GM12864 (cell line): ENCODE data around the gene FOS.
A peak's percentile ranks its signal among the peaks of the same experiment; 100 is the strongest.
"Not testable (repeated sequence)": the region's sequence is repeated elsewhere in the genome, so short reads cannot be mapped to it uniquely, and the experiment has no call there.

Source experiments
- DNase-seq: peaks from one replicate; pipeline ENCODE4 v3.0.0-alpha.2; 2011; ENCODE audit warnings: low read depth
- H3K4me3 ChIP-seq: 2 replicates; pipeline ENCODE4 v1.5.1; 2011; ENCODE audit warnings: mild to moderate bottlenecking, low read depth, low read length, control low read depth
- TF ChIP-seq, protein P1 (sequence below): IDR thresholded peaks from 2 replicates; pipeline ENCODE4 v1.5.1; 2011; ENCODE audit warnings: low read depth, mild to moderate bottlenecking, moderate library complexity, low read length, control low read depth, inconsistent platforms; ENCODE audit errors: missing control alignments

FOS gene

GRCh38 chr14:75281654-75282019, 3.0 kb downstream of the FOS start:
- TF ChIP-seq, protein P1, sequence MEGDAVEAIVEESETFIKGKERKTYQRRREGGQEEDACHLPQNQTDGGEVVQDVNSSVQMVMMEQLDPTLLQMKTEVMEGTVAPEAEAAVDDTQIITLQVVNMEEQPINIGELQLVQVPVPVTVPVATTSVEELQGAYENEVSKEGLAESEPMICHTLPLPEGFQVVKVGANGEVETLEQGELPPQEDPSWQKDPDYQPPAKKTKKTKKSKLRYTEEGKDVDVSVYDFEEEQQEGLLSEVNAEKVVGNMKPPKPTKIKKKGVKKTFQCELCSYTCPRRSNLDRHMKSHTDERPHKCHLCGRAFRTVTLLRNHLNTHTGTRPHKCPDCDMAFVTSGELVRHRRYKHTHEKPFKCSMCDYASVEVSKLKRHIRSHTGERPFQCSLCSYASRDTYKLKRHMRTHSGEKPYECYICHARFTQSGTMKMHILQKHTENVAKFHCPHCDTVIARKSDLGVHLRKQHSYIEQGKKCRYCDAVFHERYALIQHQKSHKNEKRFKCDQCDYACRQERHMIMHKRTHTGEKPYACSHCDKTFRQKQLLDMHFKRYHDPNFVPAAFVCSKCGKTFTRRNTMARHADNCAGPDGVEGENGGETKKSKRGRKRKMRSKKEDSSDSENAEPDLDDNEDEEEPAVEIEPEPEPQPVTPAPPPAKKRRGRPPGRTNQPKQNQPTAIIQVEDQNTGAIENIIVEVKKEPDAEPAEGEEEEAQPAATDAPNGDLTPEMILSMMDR, result no peak
- no peak overlapping the region for H3K4me3 ChIP-seq
- no peak for DNase-seq

DNA sequence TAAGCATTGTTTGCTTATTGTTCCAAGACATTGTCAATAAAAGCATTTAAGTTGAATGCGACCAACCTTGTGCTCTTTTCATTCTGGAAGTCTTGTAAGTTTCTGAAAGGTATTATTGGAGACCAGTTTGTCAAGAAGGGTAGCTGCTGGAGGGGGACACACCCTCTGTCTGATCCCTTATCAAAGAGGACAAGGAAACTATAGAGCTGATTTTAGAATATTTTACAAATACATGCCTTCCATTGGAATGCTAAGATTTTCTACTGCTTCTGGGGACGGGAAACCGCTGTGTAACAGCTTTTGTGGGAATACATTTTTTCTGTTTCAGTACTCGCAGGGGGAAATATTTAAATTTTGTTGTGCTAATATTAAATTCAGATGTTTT, 3.5 kb downstream of the FOS start:
- no peak for DNase-seq
- H3K4me3 ChIP-seq, result no peak overlapping the region
- TF ChIP-seq, protein P1, result no peak

- H3K4me3 ChIP-seq, DNase-seq: not testable (repeated sequence)
Observed at GRCh38 chr14:75282555-75283161, 4.0 kb downstream of the FOS start.

DNA sequence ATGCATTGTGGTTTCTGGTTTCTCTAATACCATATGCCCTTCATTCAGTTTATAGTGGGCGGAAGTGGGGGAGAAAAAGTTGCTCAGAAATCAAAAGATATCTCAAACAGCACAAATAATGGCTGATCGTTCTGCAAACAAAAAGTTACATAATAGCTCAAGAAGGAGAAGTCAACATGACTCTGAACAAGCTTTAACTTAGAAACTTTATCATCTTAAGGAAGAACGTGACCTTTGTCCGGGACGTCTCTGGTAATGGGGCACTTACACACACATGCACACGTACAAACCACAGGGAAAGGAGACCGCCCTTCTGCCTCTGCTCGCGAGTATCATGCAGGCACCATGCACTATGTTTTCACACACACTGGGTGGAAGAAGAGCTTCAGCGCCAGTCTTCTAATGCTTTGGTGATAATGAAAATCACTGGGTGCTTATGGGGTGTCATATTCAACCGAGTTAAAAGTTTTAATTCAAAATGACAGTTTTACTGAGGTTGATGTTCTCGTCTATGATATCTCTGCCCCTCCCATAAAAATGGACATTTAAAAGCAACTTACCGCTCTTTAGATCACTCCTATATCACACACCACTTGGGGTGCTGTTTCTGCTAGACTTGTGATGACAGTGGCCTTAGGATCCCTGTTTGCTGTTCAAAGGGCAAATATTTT, 4.7 kb downstream of the FOS start:
- TF ChIP-seq, protein P1, result peak; percentile 21

DNA sequence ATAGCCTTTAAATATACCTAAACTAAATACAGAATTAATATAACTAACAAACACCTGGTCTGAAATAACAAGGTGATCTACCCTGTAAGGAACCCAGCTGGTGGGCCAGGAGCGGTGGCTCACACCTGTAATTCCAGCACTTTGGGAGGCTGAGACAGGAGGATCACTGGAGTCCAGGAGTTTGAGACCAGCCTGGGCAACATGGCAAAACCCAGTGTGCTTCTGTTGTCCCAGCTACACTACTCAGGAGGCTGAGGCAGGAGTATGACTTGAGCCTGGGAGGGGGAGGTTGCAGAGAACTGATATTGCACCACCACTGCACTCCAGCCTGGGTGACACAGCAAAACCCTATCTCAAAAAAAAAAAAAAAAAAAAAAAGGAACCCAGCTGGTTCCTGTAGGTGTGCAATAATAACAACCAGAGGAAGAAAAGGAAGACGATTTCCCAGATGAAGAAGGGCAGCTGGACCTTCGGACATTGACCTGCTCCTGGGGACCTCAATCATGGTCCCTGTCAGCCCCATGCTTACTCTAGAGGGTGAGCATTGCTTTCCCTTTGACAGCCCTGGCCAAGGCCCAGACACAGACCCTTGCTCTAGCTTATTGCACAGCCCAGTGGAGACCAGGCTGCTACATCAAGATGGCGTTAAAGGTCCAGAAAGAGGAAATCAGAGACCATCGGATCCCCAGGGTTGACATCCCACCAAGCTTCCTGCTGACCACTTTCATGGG, 5.4 kb downstream of the FOS start:
- no peak for DNase-seq
- TF ChIP-seq, protein P1, result no peak
- no peak overlapping the region for H3K4me3 ChIP-seq

More for the DNA sequence above, 4.7 kb downstream of the FOS start:
- H3K4me3 ChIP-seq, result no peak overlapping the region
- DNase-seq, result no peak

- H3K4me3 ChIP-seq, result no peak overlapping the region
- no peak for DNase-seq
- TF ChIP-seq, protein P1, result no peak
Observed at GRCh38 chr14:75285331-75285730, 6.7 kb downstream of the FOS start.

GRCh38 chr14:75286313-75286712, 7.7 kb downstream of the FOS start:
- TF ChIP-seq, protein P1, result no peak
- no peak for DNase-seq
- H3K4me3 ChIP-seq, result no peak overlapping the region
